Measurements from ENCODE around the gene CRYGN. TPM values are rescaled to one million over a fixed set of nuclear protein-coding genes. Genes with fewer than 3 reads are reported as not detected.

The CRYGN gene
- total and polyA plus RNA-seq, 2 of the 13 experiments (the other 11 are each of a cell fraction or from before 2014, with no cell fraction given) = 0.11 TPM; not detected in 1

DNA sequence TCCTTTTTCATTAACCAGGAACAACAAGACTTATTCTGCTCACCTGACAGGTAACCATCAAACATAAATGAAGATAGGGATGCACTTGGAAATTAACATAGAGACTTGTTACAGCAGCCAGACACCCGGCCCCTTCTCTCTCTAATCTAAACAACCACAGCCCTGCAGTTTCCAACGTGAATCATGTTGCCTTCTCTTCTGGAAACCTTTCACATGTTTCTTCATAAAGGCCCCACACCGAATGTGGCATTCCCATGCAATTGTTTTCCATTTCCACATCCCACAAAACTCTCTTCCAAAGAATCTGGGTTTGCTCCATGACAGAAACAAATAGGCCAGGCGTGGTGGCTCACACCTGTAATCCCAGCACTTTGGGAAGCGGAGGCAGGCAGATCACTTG, 15.1 kb downstream of the CRYGN start (continued):
- TF ChIP-seq, protein P1, sequence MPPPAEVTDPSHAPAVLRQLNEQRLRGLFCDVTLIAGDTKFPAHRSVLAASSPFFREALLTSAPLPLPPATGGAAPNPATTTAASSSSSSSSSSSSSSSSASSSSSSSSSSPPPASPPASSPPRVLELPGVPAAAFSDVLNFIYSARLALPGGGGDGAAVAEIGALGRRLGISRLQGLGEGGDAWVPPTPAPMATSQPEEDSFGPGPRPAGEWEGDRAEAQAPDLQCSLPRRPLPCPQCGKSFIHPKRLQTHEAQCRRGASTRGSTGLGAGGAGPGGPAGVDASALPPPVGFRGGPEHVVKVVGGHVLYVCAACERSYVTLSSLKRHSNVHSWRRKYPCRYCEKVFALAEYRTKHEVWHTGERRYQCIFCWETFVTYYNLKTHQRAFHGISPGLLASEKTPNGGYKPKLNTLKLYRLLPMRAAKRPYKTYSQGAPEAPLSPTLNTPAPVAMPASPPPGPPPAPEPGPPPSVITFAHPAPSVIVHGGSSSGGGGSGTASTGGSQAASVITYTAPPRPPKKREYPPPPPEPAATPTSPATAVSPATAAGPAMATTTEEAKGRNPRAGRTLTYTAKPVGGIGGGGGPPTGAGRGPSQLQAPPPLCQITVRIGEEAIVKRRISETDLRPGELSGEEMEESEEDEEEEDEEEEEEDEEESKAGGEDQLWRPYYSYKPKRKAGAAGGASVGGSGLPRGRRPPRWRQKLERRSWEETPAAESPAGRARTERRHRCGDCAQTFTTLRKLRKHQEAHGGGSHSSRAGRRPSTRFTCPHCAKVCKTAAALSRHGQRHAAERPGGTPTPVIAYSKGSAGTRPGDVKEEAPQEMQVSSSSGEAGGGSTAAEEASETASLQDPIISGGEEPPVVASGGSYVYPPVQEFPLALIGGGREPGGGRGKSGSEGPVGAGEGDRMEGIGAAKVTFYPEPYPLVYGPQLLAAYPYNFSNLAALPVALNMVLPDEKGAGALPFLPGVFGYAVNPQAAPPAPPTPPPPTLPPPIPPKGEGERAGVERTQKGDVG (CRISPR knock-in tag; IDR thresholded peaks at IDR 0.05; ENCODE audit: borderline replicate concordance) = no peak
- TF ChIP-seq ZNF891 (CRISPR knock-in tag; IDR thresholded peaks at IDR 0.05) (no peak), ZNF558 (CRISPR knock-in tag; IDR thresholded peaks at IDR 0.05; ENCODE audit: borderline replicate concordance) (no peak), CEBPG (CRISPR knock-in tag; IDR thresholded peaks at IDR 0.05) (no peak), ATM (IDR thresholded peaks at IDR 0.05; ENCODE audit: borderline replicate concordance) (no peak), HOXA3 (CRISPR knock-in tag; IDR thresholded peaks at IDR 0.05) (no peak), RBM39 (IDR thresholded peaks at IDR 0.05; ENCODE audit: low read depth, low read length, poor library complexity, severe bottlenecking) (no peak), ZNF629 (CRISPR knock-in tag; conservative IDR thresholded peaks at IDR 0.05) (no peak), REXO4 (CRISPR knock-in tag; IDR thresholded peaks at IDR 0.05; ENCODE audit: borderline replicate concordance) (no peak)
- TF ChIP-seq, protein P2, sequence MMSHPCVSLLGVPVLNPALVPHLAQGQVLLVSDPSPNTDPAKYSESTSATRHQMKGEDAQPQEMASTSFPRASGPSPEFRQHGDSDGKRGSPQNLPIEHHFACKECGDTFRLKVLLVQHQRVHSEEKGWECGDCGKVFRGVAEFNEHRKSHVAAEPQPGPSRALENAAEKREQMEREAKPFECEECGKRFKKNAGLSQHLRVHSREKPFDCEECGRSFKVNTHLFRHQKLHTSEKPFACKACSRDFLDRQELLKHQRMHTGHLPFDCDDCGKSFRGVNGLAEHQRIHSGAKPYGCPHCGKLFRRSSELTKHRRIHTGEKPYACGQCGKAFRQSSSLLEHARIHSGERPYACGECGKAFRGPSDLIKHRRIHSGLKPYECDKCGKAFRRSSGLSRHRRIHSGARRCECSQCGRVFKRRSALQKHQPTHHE (CRISPR knock-in tag; IDR thresholded peaks at IDR 0.05; ENCODE audit: borderline replicate concordance) = no peak
- TF ChIP-seq, protein P3, sequence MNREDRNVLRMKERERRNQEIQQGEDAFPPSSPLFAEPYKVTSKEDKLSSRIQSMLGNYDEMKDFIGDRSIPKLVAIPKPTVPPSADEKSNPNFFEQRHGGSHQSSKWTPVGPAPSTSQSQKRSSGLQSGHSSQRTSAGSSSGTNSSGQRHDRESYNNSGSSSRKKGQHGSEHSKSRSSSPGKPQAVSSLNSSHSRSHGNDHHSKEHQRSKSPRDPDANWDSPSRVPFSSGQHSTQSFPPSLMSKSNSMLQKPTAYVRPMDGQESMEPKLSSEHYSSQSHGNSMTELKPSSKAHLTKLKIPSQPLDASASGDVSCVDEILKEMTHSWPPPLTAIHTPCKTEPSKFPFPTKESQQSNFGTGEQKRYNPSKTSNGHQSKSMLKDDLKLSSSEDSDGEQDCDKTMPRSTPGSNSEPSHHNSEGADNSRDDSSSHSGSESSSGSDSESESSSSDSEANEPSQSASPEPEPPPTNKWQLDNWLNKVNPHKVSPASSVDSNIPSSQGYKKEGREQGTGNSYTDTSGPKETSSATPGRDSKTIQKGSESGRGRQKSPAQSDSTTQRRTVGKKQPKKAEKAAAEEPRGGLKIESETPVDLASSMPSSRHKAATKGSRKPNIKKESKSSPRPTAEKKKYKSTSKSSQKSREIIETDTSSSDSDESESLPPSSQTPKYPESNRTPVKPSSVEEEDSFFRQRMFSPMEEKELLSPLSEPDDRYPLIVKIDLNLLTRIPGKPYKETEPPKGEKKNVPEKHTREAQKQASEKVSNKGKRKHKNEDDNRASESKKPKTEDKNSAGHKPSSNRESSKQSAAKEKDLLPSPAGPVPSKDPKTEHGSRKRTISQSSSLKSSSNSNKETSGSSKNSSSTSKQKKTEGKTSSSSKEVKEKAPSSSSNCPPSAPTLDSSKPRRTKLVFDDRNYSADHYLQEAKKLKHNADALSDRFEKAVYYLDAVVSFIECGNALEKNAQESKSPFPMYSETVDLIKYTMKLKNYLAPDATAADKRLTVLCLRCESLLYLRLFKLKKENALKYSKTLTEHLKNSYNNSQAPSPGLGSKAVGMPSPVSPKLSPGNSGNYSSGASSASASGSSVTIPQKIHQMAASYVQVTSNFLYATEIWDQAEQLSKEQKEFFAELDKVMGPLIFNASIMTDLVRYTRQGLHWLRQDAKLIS (CRISPR knock-in tag; IDR thresholded peaks at IDR 0.05) = no peak
